Activated CD4-positive, alpha-beta T cell treated with anti-CD3 and anti-CD28 coated beads, Interleukin-2, amount 10 ng/mL, durations not matched to agents 24 days and 14 days (primary cell): ENCODE data around the gene XRCC5. TPM values are rescaled to one million over a fixed set of nuclear protein-coding genes. Genes with fewer than 3 reads are reported as not detected.

Experiments used
- DNase-seq: peaks from one replicate; pipeline ENCODE4 v3.0.0; 2022
- H3K27ac Mint-ChIP-seq: one replicate; pipeline ENCODE4 v1.8.0; 2022; ENCODE audit warnings: mild to moderate bottlenecking, mixed read lengths
- H3K27me3 Mint-ChIP-seq: one replicate; pipeline ENCODE4 v1.8.0; 2022; ENCODE audit warnings: mixed read lengths
- H3K36me3 Mint-ChIP-seq: one replicate; pipeline ENCODE4 v1.8.0; 2022; ENCODE audit warnings: low read depth, mild to moderate bottlenecking, mixed read lengths
- H3K4me1 Mint-ChIP-seq: one replicate; pipeline ENCODE4 v1.8.0; 2021; ENCODE audit warnings: mixed read lengths
- H3K4me3 Mint-ChIP-seq: one replicate; pipeline ENCODE4 v1.8.0; 2022; ENCODE audit warnings: mild to moderate bottlenecking, moderate library complexity, mixed read lengths
- H3K9me3 Mint-ChIP-seq: one replicate; pipeline ENCODE4 v1.8.0; 2021; ENCODE audit warnings: mixed read lengths
- intact Hi-C: fragments of 100-400 bp; cut with micrococcal nuclease; formaldehyde crosslinking; loops from one replicate; pipeline ENCODE4 v1.15.1; 2023
- total RNA-seq: library from RNA; stranded (reverse); gene quantifications from 2 replicates; pipeline ENCODE4 v1.2.3, GENCODE V29; 2022

XRCC5 gene
- total RNA-seq, 1 donor from 2014 or later, result 510 TPM

DNA sequence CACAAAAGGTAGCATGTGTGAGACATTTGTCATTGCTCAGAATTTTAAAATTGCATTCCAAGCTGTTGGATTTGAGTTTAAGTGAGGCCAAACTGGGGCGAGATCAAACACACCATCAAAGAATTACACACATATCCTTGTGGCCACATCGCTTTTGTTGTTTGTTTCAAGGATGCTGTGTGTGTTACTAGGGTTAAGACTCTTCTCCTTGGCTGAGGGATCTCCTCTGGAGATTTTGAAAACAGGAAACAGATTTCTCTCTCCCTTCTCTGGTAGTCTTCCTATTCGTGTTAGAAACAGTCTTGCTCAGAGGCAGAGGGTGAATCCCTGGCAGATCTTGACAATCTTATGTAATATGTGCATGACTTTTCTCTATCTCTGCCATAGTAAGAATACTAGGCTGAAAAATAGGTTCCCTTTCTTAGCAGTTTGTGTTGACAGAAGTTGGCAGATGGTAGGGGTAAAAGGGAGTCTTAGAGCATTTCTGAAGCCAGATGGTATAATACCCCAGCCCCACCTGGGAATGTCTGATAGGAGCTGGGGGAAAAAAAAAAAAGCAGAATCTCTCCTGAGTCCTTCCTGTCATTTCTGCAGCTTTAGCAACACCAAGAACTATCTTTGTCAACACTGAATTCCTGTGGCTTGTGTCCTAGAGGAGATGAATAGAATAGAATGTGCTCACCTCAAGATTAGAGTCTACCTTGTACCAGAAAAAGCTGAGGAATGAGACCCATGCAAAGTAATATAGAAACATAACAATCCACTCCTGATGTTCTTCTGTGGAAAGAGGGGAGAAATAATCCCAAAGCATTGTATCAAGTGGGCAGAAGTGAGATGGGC, 101.8 kb downstream of the XRCC5 start:
- Mint-ChIP-seq H3K4me3 (no peak overlapping the region), H3K36me3 (peaks cover 53% of the 10 kb centered on the region)
- DNase-seq, result peak; percentile 47

DNA sequence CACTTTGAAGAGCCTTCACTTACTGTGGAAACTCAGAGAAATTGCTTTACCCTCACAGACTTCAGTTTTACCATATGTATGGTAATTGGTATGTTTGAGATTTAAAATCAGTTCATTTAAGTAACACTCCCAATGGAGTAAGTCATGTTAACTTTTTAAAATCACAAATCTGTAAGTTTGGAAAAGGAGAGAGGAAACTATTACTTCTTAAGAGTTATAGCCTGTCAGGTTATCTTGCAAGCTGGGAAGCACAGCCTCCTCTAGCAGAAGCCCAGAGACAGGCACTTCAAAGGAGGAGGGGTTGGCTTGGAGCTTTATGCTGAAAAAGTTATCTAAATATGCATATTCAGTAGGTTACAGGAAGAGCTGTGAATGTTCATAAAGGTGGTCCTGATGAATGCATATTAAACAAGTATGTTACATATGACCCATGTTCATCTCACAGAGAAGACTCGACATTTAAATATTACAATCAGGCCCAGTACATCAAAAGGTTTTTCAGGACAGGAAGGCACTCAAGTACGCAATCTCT, 102.5 kb downstream of the XRCC5 start:
- H3K4me3 Mint-ChIP-seq, result no peak overlapping the region
- peaks cover 45% of the 10 kb centered on the region for H3K36me3 Mint-ChIP-seq
- no peaks in the 10 kb centered on the region for H3K9me3 Mint-ChIP-seq
- H3K27me3 Mint-ChIP-seq, result no peaks in the 10 kb centered on the region
- no peak for DNase-seq
- H3K4me1 Mint-ChIP-seq, result peaks cover 16% of the 10 kb centered on the region
- intact Hi-C loops, result no loop called here
- H3K27ac Mint-ChIP-seq, result no peak overlapping the region

More for the DNA sequence above, 101.8 kb downstream of the XRCC5 start:
- no peaks in the 10 kb centered on the region for H3K27me3 Mint-ChIP-seq
- H3K27ac Mint-ChIP-seq, result peak overlapping the region; percentile 30
- no peaks in the 10 kb centered on the region for H3K9me3 Mint-ChIP-seq
- H3K4me1 Mint-ChIP-seq, result peaks cover 20% of the 10 kb centered on the region
- intact Hi-C loops, result no loop called here

DNA sequence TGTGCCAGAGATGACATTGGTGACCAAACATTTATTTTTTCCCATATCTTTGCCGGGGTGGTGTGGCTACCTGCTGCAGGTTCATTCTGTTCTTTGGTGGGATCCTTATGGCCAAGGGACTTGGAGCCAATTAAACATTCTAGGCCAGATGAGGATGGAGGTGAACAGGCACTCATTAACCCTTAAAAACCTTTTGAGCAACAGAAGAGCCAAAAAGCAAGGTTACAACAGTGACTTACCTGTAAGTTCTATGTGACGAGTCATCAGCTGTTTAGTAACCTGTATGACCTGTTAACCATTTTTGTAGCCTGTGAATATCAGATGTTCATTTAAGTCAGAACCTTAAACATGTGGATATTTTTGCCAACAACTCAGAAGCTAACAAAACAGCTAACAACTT, 105.6 kb downstream of the XRCC5 start:
- intact Hi-C loops, result no loop called here
- H3K27me3 Mint-ChIP-seq, result no peaks in the 10 kb centered on the region
- peak; percentile 29 for DNase-seq
- no peak overlapping the region for H3K4me3 Mint-ChIP-seq
- peaks cover 30% of the 10 kb centered on the region for H3K4me1 Mint-ChIP-seq
- no peaks in the 10 kb centered on the region for H3K9me3 Mint-ChIP-seq
- no peak overlapping the region for H3K27ac Mint-ChIP-seq
- peaks cover 28% of the 10 kb centered on the region for H3K36me3 Mint-ChIP-seq

DNA sequence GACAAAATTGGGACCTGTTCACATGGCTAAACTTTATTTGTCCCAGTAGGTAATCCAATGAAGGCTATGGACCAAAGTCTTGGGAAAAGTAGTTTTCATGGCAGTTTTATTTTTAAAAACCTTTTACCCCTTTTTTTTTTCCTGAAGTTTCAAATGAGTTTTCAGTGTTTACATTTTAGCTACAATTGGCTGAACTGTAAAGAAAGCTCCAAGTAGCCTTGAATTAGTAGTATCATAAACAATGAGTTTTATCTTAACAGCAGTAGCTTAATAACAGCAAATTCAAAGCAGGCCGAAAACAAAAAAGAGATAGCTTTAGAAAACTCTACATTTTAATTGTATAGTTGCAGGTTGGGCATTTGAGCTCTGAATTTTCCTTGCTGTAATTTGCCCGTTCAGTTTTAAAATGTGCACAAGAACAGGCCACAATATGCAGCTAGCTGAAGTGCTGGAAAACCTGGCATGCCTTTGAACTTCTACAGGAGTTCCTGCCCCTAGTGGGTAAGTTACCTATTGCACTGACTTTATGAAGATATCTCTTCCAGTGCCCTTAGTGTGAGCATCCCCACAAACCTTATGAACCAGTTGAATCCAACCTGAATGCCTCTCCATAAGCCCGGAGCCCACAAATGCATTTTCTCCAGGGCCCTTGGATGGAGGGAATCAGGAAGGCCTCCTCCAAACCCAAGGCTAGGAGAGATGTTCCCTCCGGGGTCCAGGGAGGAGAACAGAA, 106.7 kb downstream of the XRCC5 start:
- Mint-ChIP-seq H3K4me1 (peaks cover 28% of the 10 kb centered on the region), H3K9me3 (no peaks in the 10 kb centered on the region), H3K27me3 (no peaks in the 10 kb centered on the region), H3K4me3 (no peak overlapping the region), H3K36me3 (peaks cover 22% of the 10 kb centered on the region), H3K27ac (no peak overlapping the region)
- DNase-seq, result peak; percentile 56
- intact Hi-C loops, result no loop called here

DNA sequence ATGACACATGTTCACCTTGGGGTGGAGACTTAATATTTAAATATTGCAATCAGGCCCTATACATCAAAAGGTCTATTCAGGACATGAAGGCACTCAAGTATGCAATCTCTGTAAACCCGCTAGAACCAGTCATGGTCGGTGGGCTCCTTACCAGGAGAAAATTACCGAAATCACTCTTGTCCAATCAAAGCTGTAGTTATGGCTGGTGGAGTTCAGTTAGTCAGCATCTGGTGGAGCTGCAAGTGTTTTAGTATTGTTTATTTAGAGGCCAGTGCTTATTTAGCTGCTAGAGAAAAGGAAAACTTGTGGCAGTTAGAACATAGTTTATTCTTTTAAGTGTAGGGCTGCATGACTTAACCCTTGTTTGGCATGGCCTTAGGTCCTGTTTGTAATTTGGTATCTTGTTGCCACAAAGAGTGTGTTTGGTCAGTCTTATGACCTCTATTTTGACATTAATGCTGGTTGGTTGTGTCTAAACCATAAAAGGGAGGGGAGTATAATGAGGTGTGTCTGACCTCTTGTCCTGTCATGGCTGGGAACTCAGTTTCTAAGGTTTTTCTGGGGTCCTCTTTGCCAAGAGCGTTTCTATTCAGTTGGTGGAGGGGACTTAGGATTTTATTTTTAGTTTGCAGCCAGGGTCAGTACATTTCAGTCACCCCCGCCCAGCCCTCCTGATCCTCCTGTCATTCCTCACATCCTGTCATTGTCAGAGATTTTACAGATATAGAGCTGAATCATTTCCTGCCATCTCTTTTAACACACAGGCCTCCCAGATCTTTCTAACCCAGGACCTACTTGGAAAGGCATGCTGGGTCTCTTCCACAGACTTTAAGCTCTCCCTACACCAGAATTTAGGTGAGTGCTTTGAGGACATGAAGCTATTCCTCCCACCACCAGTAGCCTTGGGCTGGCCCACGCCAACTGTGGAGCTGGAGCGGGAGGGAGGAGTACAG, 108.1 kb downstream of the XRCC5 start:
- Mint-ChIP-seq H3K4me1 (peaks cover 41% of the 10 kb centered on the region), H3K9me3 (no peaks in the 10 kb centered on the region), H3K4me3 (peak overlapping the region; percentile 46), H3K27me3 (no peaks in the 10 kb centered on the region), H3K36me3 (peaks cover 23% of the 10 kb centered on the region), H3K27ac (peak overlapping the region; percentile 76)
- peak; percentile 60 for DNase-seq
- intact Hi-C loops, result no loop called here

DNA sequence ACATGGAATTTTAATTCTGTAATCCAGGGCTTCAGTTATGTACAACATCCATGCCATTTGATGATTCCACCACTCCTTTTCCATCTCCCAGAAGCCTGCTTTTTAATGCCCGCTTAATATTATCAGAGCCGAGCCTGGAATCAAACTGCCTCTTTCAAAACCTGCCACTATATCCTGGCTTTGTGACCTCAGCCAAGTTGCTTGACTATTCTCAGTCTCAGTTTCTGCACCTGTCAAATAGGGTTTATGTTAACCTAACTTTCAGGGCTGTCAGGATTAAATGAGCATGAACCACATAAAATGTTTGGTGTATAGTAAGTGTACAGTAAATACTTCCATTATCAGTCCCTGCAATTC, 108.7 kb downstream of the XRCC5 start:
- H3K9me3 Mint-ChIP-seq, result no peaks in the 10 kb centered on the region
- peak overlapping the region; percentile 46 for H3K4me3 Mint-ChIP-seq
- peaks cover 47% of the 10 kb centered on the region for H3K4me1 Mint-ChIP-seq
- H3K27me3 Mint-ChIP-seq, result no peaks in the 10 kb centered on the region
- intact Hi-C loops, result no loop called here
- peaks cover 20% of the 10 kb centered on the region for H3K36me3 Mint-ChIP-seq
- H3K27ac Mint-ChIP-seq, result peak overlapping the region; percentile 76
- DNase-seq, result no peak

DNA sequence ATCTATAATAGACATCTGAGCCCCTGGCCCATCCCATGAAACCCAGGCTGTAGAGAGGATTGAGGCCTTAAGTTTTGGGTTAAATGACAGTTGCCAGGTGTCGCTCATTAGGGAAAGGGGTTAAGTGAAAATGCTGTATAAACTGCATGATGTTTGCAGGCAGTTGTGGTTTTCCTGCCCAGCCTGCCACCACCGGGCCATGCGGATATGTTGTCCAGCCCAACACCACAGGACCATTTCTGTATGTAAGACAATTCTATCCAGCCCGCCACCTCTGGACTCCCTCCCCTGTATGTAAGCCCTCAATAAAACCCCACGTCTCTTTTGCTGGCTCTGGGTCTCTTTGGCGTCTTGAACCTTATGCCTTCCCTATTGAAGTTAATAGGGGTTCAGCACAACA, 110.7 kb downstream of the XRCC5 start:
- peak; percentile 53 for DNase-seq
- Mint-ChIP-seq H3K27me3 (no peaks in the 10 kb centered on the region), H3K36me3 (peaks cover 13% of the 10 kb centered on the region), H3K9me3 (no peaks in the 10 kb centered on the region), H3K4me3 (no peak overlapping the region), H3K27ac (no peak overlapping the region), H3K4me1 (peaks cover 53% of the 10 kb centered on the region)
- intact Hi-C loops, result loop anchor here (5.0 kb wide), 3 partner anchors 188 to 1002 kb away; no protein-coding TSS in a partner anchor

DNA sequence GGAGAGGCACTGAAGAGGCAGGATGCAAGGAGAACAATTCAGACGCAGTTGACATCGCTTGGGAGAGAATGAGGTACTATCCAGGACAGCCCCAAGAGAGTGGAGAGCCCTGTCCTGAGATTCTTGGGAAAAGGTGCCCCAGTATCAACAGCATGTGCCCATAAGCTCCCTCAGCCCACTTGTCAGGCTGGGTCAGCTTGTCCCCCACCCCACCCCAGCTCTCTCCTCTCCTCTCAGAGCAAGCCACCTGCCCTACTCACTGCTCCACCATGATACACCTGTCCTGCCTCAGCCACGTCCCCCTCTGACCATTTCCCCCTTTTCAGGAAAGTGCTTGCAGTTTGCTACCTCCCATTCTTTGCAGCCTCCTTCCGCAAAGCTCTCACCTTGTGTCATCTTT, 111.8 kb downstream of the XRCC5 start:
- no peaks in the 10 kb centered on the region for H3K27me3 Mint-ChIP-seq
- peaks cover 53% of the 10 kb centered on the region for H3K4me1 Mint-ChIP-seq
- intact Hi-C loops, result loop anchor here (5.0 kb wide), 3 partner anchors 189 to 1001 kb away; no protein-coding TSS in a partner anchor
- H3K36me3 Mint-ChIP-seq, result peaks cover 13% of the 10 kb centered on the region
- H3K27ac Mint-ChIP-seq, result peak overlapping the region; percentile 68
- peak; percentile 54 for DNase-seq
- H3K9me3 Mint-ChIP-seq, result no peaks in the 10 kb centered on the region
- H3K4me3 Mint-ChIP-seq, result no peak overlapping the region

DNA sequence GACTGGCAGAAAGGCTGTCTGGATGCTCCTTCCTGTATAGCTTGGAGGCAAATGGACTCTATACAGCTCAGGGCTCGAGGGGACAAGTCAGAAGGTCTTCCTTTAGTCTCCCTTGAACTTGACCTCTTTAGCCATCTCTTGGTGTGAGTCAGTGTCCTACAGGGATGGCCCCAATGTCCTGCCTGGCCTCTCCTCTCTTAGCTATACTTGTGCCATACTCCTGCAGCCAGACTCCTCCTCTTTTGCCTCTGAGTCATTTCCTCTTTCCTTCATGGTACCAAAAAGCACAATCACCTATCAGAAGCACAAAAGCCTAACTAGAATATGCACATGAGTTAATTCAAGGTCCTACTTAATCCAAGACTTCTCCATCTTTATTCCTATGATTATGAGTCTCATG, 112.7 kb downstream of the XRCC5 start:
- Mint-ChIP-seq H3K27ac (peak overlapping the region; percentile 68), H3K4me1 (peaks cover 49% of the 10 kb centered on the region)
- intact Hi-C loops, result loop anchor here (2.0 to 5.0 kb wide), 5 partner anchors 127 to 1000 kb away; partner anchors contain the start of gene SMARCAL1

DNA sequence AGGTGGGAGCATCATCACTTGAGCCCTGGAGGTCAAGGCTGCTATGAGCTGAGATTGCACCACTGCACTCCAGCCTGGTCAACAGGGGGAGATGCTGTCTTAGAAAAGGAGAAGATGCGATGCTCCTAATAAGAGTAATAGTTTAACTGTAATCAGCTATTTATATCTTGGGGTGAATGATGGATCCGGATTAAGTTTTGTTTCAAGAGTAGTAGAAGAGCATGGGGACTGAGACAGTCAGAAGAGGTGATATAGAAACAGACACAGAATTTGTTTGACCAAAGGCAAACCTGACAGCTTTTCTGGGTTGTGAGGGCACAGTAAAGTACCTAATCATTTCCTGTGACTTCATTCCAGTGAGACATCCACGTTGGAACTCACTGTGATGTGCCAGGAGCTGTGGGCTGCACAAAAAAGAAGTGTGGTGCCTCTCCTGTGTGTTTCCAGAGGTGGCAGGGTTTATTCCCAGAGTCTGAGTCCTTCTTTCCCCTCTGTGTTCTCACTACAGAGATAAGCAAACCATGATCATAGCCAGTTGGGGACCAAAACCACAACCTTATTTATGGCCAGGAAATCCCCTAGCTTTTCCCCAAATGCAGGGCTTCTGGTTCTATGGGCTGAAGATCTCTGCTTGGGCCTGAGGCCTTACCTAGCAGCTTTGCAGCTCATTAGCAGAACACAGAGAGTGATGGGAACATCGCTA, 113.7 kb downstream of the XRCC5 start:
- intact Hi-C loops, result loop anchor here (1.0 to 5.0 kb wide), 6 partner anchors 16 to 1000 kb away; partner anchors contain the start of gene SMARCAL1
- peaks cover 12% of the 10 kb centered on the region for H3K36me3 Mint-ChIP-seq
- H3K4me1 Mint-ChIP-seq, result peaks cover 39% of the 10 kb centered on the region
- peak overlapping the region; percentile 69 for H3K27ac Mint-ChIP-seq
- H3K9me3 Mint-ChIP-seq, result no peaks in the 10 kb centered on the region
- DNase-seq, result peak; percentile 72
- no peaks in the 10 kb centered on the region for H3K27me3 Mint-ChIP-seq
- H3K4me3 Mint-ChIP-seq, result peak overlapping the region; percentile 24

More for the DNA sequence above, 112.7 kb downstream of the XRCC5 start:
- Mint-ChIP-seq H3K27me3 (no peaks in the 10 kb centered on the region), H3K36me3 (peaks cover 13% of the 10 kb centered on the region), H3K4me3 (peak overlapping the region; percentile 24), H3K9me3 (no peaks in the 10 kb centered on the region)
- DNase-seq, result no peak

DNA sequence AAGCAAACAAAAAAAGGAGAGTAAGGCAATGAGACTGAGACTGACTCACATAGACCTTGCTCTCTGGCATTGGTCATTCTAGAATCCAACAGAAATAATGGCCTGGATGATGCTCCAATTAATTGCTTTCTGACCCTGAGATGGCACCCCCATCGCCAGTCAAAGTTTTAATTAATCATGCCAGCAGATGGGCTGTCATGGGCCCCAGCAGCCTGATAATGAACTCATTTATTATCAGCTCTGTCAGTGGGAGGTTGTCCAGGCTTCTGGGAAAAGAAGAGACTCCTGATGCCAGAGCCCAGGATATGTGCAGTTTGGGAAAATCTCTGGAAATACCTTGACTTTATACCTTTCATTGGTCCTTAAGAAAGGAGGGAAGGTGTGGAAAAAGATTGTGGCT, 115.2 kb downstream of the XRCC5 start:
- DNase-seq, result peak; percentile 37
- Mint-ChIP-seq H3K4me1 (peaks cover 31% of the 10 kb centered on the region), H3K36me3 (peaks cover 8% of the 10 kb centered on the region), H3K4me3 (no peak overlapping the region), H3K27me3 (no peaks in the 10 kb centered on the region), H3K27ac (no peak overlapping the region), H3K9me3 (no peaks in the 10 kb centered on the region)
- intact Hi-C loops, result loop anchor here (5.0 kb wide), 3 partner anchors 192 to 998 kb away; no protein-coding TSS in a partner anchor

DNA sequence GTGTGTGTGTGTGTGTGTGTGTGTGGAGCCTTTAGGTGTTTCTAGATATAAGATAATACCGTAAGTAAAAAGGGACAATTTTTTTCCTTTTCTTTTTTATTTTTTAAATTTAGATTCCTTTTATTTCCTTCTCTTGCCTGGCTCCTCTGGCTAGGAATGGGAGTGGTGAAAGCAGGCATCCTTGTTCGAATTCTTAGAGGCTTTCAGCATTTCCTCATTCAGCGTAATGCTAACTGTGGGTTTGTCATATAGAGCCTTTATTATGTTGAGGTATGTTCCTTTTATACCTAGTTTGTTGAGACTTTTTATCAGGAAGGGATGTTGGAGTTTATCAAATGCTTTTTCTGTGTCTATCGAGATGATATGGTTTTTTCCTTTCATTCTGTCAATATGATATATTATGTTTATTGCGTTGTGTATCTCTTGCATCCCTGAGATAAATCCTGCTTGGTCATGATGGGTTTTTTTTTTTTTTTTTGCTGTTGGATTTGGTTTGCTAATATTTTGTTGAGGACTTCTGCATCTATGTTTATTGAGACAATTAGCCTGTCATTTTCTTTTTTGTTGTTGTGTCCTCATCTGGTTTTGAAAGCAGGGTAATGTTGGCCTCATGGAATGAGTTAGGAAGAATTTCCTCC, 120.2 kb downstream of the XRCC5 start:
- Mint-ChIP-seq H3K4me1 (peaks cover 2% of the 10 kb centered on the region), H3K9me3 (peaks cover 18% of the 10 kb centered on the region), H3K4me3 (no peak overlapping the region), H3K27ac (no peak overlapping the region), H3K27me3 (no peaks in the 10 kb centered on the region), H3K36me3 (peaks cover 10% of the 10 kb centered on the region)
- DNase-seq, result peak; percentile 6
- intact Hi-C loops, result no loop called here
